SK-N-SH (cell line): ENCODE measurements around the gene AP1S1. TPM values are rescaled to one million over a fixed set of nuclear protein-coding genes. Genes with fewer than 3 reads are reported as not detected.

Source experiments
- CTCF ChIA-PET: fragments of 300-600, 350-600 bp; formaldehyde crosslinking; extraction: SDS; loops from one replicate; lab custom pipeline; 2021; lab: Yijun Ruan, JAX
- POLR2A ChIA-PET: fragments of 350-600 bp; sonication (Branson Sonifier 250); formaldehyde crosslinking; extraction: SDS; loops from one replicate; lab custom pipeline; 2020; ENCODE audit warnings: antibody characterized with exemption, inconsistent platforms; lab: Yijun Ruan, JAX
- DNase-seq: peaks from one replicate; pipeline ENCODE4 v3.0.0; 2012
- H2AFZ ChIP-seq: fragments of 200-600 bp; sonication (generic); 2 replicates; pipeline ENCODE4 v1.8.1; 2016; ENCODE audit warnings: antibody characterized with exemption, mild to moderate bottlenecking, low read depth
- H3F3A ChIP-seq: fragments of 200-600 bp; sonication (generic); replicated peaks from 2 replicates; pipeline ENCODE3; 2016; ENCODE audit warnings: antibody characterized with exemption, mild to moderate bottlenecking; ENCODE audit not compliant: insufficient read depth
- H3K27ac ChIP-seq, 2 experiments: fragments of 200-500 bp in 1 of 2; fragments of 200-600 bp in 1 of 2; sonication (Bioruptor generic) in 1 of 2; sonication (generic), shearing (Covaris generic) in 1 of 2; 2 replicates each; pipeline versions ENCODE4 v1.5.1 to v1.6.1; 2014 to 2016; ENCODE audit warnings: low read depth in 2 of 2, inconsistent platforms in 1 of 2, low read length in 1 of 2, mild to moderate bottlenecking in 1 of 2, mixed read lengths in 1 of 2
- H3K27me3 ChIP-seq: fragments of 200-600 bp; sonication (generic), shearing (Covaris generic); 2 replicates; pipeline ENCODE4 v1.6.1; 2016; ENCODE audit warnings: mixed run types; ENCODE audit not compliant: insufficient read depth
- H3K36me3 ChIP-seq, 2 experiments: fragments of 200-500 bp in 1 of 2; fragments of 200-600 bp in 1 of 2; sonication (Bioruptor generic) in 1 of 2; sonication (generic) in 1 of 2; replicated peaks in 1 of 2; 2 replicates each; pipeline versions ENCODE3 to v1.5.1; 2014 to 2016; ENCODE audit warnings: low read length in 1 of 2, mild to moderate bottlenecking in 1 of 2; ENCODE audit not compliant: insufficient read depth in 2 of 2, control insufficient read depth in 1 of 2
- H3K4me1 ChIP-seq, 2 experiments: fragments of 200-500 bp in 1 of 2; fragments of 200-600 bp in 1 of 2; sonication (Bioruptor generic) in 1 of 2; sonication (generic), shearing (Covaris generic) in 1 of 2; 2 replicates each; pipeline versions ENCODE4 v1.5.1 to v1.6.1; 2014 to 2016; ENCODE audit warnings: low read depth in 1 of 2, low read length in 1 of 2, mixed run types in 1 of 2; ENCODE audit not compliant: insufficient read depth in 2 of 2, control insufficient read depth in 1 of 2
- H3K4me2 ChIP-seq: fragments of 200-600 bp; sonication (generic), shearing (Covaris generic); 2 replicates; pipeline ENCODE4 v1.6.1; 2017; ENCODE audit warnings: mixed run types
- H3K4me3 ChIP-seq, 2 experiments: fragments of 200-500 bp in 1 of 2; fragments of 200-600 bp in 1 of 2; sonication (Bioruptor generic) in 1 of 2; sonication (generic), shearing (Covaris generic) in 1 of 2; 2 replicates each; pipeline versions ENCODE4 v1.5.1 to v1.8.1; 2014 to 2016; ENCODE audit warnings: low read depth in 2 of 2, inconsistent platforms in 1 of 2, low read length in 1 of 2, mild to moderate bottlenecking in 1 of 2, mixed read lengths in 1 of 2, moderate library complexity in 1 of 2
- H3K79me2 ChIP-seq: fragments of 200-600 bp; sonication (generic); 2 replicates; pipeline ENCODE4 v1.8.1; 2017; ENCODE audit warnings: mild to moderate bottlenecking; ENCODE audit not compliant: insufficient read depth
- H3K9ac ChIP-seq: fragments of 200-600 bp; sonication (generic); 2 replicates; pipeline ENCODE4 v1.6.1; 2017; ENCODE audit warnings: mixed run types
- H3K9me2 ChIP-seq: fragments of 200-600 bp; sonication (generic); 2 replicates; pipeline ENCODE4 v1.6.1; 2017; ENCODE audit warnings: mixed run types
- H3K9me3 ChIP-seq: fragments of 200-600 bp; sonication (generic); 2 replicates; pipeline ENCODE4 v1.6.1; 2017; ENCODE audit warnings: mixed run types, mild to moderate bottlenecking, moderate library complexity
- H4K20me1 ChIP-seq: fragments of 200-600 bp; sonication (generic); 2 replicates; pipeline ENCODE4 v1.6.1; 2017; ENCODE audit warnings: mild to moderate bottlenecking, mixed run types; ENCODE audit not compliant: insufficient read depth
- CHD2 ChIP-seq: fragments of 150-350 bp; IDR thresholded peaks from 2 replicates; pipeline ENCODE4 v1.6.1; 2018; ENCODE audit warnings: low read length; ENCODE audit not compliant: partially characterized antibody
- FOXM1 ChIP-seq: IDR thresholded peaks from 2 replicates; pipeline ENCODE4 v1.4.0; 2012; ENCODE audit warnings: low read depth, mild to moderate bottlenecking
- GATA2 ChIP-seq: sonication (generic); formaldehyde crosslinking; IDR thresholded peaks from 2 replicates; pipeline ENCODE4 v1.5.0; 2020; ENCODE audit warnings: mild to moderate bottlenecking, missing genetic modification reagents
- JUND ChIP-seq: IDR thresholded peaks from 2 replicates; pipeline ENCODE4 v1.4.0; 2012
- MEF2A ChIP-seq: IDR thresholded peaks from 2 replicates; pipeline ENCODE4 v1.4.0; 2012; ENCODE audit warnings: low read depth, borderline replicate concordance
- MXI1 ChIP-seq: IDR thresholded peaks from 2 replicates; pipeline ENCODE4 v1.6.1; 2012; ENCODE audit warnings: mild to moderate bottlenecking, low read depth, low read length, improper control_type of control experiment
- POLR2AphosphoS5 ChIP-seq: IDR thresholded peaks from 2 replicates; pipeline ENCODE4 v1.6.1; 2012; ENCODE audit warnings: low read depth, low read length
- RAD21 ChIP-seq: IDR thresholded peaks from 2 replicates; pipeline ENCODE4 v1.6.1; 2012; ENCODE audit warnings: mild to moderate bottlenecking, low read length
- RXRA ChIP-seq: IDR thresholded peaks from 2 replicates; pipeline ENCODE4 v1.4.0; 2012; ENCODE audit warnings: low read depth, mild to moderate bottlenecking, borderline replicate concordance
- SMC3 ChIP-seq: IDR thresholded peaks from 2 replicates; pipeline ENCODE4 v1.6.1; 2012; ENCODE audit warnings: low read depth, low read length, improper control_type of control experiment
- TCF12 ChIP-seq: IDR thresholded peaks from 2 replicates; pipeline ENCODE4 v1.4.0; 2012
- TEAD4 ChIP-seq: IDR thresholded peaks from 2 replicates; pipeline ENCODE4 v1.4.0; 2012; ENCODE audit warnings: mild to moderate bottlenecking, borderline replicate concordance; ENCODE audit not compliant: insufficient read depth
- YY1 ChIP-seq: IDR thresholded peaks from 2 replicates; pipeline ENCODE4 v1.4.0; 2012; ENCODE audit warnings: low read depth, mild to moderate bottlenecking
- WGBS: methylation state at CpG from one replicate; pipeline ENCODE4 v1.1.6; 2017; ENCODE audit warnings: low lambda C conversion rate; 5-methylcytosine and 5-hydroxymethylcytosine counted together
- polyA plus RNA-seq, 3 experiments: library from polyadenylated mRNA; depleted of rRNA; stranded (reverse); fragments of >200 nt; gene quantifications; 2 replicates each; pipeline ENCODE4 v1.2.3, GENCODE V29; 2012
- TF ChIP-seq, protein P1 (sequence below): fragments of 150-350 bp; IDR thresholded peaks from 2 replicates; pipeline ENCODE4 v1.6.1; 2016; ENCODE audit warnings: mild to moderate bottlenecking, low read depth, low read length
- TF ChIP-seq, protein P2 (sequence below): IDR thresholded peaks from 2 replicates; pipeline ENCODE4 v1.6.1; 2012; ENCODE audit warnings: mild to moderate bottlenecking, low read depth, low read length, moderate library complexity
- TF ChIP-seq, protein P3 (sequence below): IDR thresholded peaks from 2 replicates; pipeline ENCODE4 v1.4.0; 2012; ENCODE audit warnings: low read depth
- TF ChIP-seq, protein P4 (sequence below): IDR thresholded peaks from 2 replicates; pipeline ENCODE4 v1.4.0; 2012; ENCODE audit warnings: low read depth, borderline replicate concordance
- TF ChIP-seq, protein P5 (sequence below): IDR thresholded peaks from 2 replicates; pipeline ENCODE4; 2012

Gene AP1S1
- polyA plus RNA-seq, 1 of the 3 experiments (the other 2 are of a cell fraction): 616 TPM

DNA sequence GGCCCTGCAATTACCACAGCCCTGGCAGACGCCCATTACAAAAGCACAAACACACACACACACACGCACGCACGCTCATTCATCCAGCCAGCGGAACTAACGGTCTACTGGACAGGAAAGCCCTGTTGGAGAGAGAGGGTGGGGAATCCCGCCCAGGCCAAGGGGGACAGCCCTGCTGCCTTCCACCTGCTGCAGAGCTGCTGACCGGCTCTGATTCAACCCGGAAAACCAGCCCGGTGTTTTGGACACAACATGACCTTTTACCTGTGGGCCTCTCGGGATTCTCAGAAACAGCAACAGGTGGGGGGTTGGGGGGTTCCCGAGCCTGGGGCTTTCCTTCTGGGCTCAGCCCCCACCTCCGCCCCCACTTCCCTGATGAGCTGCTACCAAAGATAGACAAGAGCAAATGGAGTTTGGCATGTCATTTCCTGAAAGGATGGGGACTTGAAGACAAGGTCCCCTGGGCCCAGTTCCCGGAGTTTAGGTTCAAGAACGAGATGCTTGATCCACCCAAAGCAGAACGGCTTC lies 45.9 kb upstream of the AP1S1 start:
- H3K9ac ChIP-seq: peak overlapping the region; percentile 19; the same call in 1 of the 2 replicates
- peak overlapping the region; percentile 24; the same call in 1 of the 2 replicates for H3K4me2 ChIP-seq
- H3K9me2 ChIP-seq: no peaks in the 10 kb centered on the region
- H3F3A ChIP-seq: peaks cover 10% of the 10 kb centered on the region
- H3K27me3 ChIP-seq: no peaks in the 10 kb centered on the region
- peaks cover 36% of the 10 kb centered on the region; the same call in 1 of the 2 replicates for H3K79me2 ChIP-seq
- no peaks in the 10 kb centered on the region for H4K20me1 ChIP-seq
- peak overlapping the region in 1 of 2 experiments; percentile 47; a peak in 2 of 4 replicates for H3K27ac ChIP-seq
- H3K4me1 ChIP-seq: peaks cover 6 to 26% of the 10 kb centered on the region in 2 experiments; a peak in 3 of 4 replicates
- TF ChIP-seq CHD2 (no peak), JUND (no peak)
- TF ChIP-seq, protein P1, sequence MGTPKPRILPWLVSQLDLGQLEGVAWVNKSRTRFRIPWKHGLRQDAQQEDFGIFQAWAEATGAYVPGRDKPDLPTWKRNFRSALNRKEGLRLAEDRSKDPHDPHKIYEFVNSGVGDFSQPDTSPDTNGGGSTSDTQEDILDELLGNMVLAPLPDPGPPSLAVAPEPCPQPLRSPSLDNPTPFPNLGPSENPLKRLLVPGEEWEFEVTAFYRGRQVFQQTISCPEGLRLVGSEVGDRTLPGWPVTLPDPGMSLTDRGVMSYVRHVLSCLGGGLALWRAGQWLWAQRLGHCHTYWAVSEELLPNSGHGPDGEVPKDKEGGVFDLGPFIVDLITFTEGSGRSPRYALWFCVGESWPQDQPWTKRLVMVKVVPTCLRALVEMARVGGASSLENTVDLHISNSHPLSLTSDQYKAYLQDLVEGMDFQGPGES: no peak
- CTCF ChIA-PET: interaction anchor here (0.6 to 8.0 kb wide), 7 partner anchors 13 to 351 kb away, joined by 3 to 43 read pairs (median 4); no protein-coding TSS in a partner anchor
- POLR2A ChIA-PET: no interaction called here
- H3K4me3 ChIP-seq: no peak overlapping the region
- DNase-seq: no peak
- 85% methylated on average over 14 of the region's 16 CpGs for WGBS
- H2AFZ ChIP-seq: no peak overlapping the region
- H3K36me3 ChIP-seq: no peaks in the 10 kb centered on the region
- H3K9me3 ChIP-seq: no peaks in the 10 kb centered on the region

DNA sequence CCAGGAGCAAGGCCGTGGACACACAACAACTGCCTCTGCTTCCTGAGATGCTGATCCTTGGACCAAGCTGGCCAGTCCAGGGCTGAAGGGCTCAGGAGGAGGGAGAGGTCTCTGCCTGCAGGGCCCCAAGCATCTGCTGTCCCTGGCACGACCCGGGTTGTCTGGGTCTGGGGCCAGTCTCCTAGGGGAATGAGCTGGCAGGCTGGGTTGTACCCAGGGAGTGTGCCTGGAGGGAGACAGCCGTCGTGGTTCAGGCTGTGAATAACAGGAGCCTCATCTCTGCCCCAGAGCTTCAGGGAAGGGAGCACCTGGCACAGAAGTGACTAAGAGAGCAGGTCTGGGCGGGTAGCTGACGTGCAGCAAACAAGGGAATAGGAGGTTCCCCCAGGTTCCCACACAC lies 45.3 kb upstream of the AP1S1 start:
- Histone ChIP-seq H3K27ac (peak overlapping the region in 1 of 2 experiments; percentile 47; a peak in 2 of 4 replicates), H3F3A (peaks cover 10% of the 10 kb centered on the region), H3K4me3 (no peak overlapping the region), H3K9ac (peak overlapping the region; percentile 19; the same call in 1 of the 2 replicates), H3K36me3 (no peaks in the 10 kb centered on the region), H2AFZ (0 out of 2 replicates have a peak overlapping the region, but pooled peaks have one; percentile 17), H3K4me2 (peak overlapping the region; percentile 24; the same call in 1 of the 2 replicates), H3K9me3 (no peaks in the 10 kb centered on the region), H3K79me2 (peaks cover 32% of the 10 kb centered on the region; the same call in 1 of the 2 replicates), H3K4me1 (peaks cover 6 to 25% of the 10 kb centered on the region in 2 experiments; a peak in 3 of 4 replicates), H3K27me3 (no peaks in the 10 kb centered on the region), H3K9me2 (no peaks in the 10 kb centered on the region), H4K20me1 (no peaks in the 10 kb centered on the region)
- ChIA-PET POLR2A (no interaction called here), CTCF (interaction anchor here (0.6 to 8.0 kb wide), 9 partner anchors 13 to 351 kb away, joined by 3 to 43 read pairs (median 4); partner anchors contain the start of gene SERPINE1)
- WGBS: 19% methylated on average over 6 of the region's 7 CpGs
- DNase-seq: peak; percentile 44
- peak; percentile 25; the same call in 1 of the 2 replicates for TF ChIP-seq RXRA
- TF ChIP-seq, protein P2, sequence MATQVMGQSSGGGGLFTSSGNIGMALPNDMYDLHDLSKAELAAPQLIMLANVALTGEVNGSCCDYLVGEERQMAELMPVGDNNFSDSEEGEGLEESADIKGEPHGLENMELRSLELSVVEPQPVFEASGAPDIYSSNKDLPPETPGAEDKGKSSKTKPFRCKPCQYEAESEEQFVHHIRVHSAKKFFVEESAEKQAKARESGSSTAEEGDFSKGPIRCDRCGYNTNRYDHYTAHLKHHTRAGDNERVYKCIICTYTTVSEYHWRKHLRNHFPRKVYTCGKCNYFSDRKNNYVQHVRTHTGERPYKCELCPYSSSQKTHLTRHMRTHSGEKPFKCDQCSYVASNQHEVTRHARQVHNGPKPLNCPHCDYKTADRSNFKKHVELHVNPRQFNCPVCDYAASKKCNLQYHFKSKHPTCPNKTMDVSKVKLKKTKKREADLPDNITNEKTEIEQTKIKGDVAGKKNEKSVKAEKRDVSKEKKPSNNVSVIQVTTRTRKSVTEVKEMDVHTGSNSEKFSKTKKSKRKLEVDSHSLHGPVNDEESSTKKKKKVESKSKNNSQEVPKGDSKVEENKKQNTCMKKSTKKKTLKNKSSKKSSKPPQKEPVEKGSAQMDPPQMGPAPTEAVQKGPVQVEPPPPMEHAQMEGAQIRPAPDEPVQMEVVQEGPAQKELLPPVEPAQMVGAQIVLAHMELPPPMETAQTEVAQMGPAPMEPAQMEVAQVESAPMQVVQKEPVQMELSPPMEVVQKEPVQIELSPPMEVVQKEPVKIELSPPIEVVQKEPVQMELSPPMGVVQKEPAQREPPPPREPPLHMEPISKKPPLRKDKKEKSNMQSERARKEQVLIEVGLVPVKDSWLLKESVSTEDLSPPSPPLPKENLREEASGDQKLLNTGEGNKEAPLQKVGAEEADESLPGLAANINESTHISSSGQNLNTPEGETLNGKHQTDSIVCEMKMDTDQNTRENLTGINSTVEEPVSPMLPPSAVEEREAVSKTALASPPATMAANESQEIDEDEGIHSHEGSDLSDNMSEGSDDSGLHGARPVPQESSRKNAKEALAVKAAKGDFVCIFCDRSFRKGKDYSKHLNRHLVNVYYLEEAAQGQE: no peak
- no peak for TF ChIP-seq RAD21
- no peak for TF ChIP-seq YY1
- peak; percentile 43; the same call in 1 of the 2 replicates for TF ChIP-seq TCF12
- TF ChIP-seq, protein P3, sequence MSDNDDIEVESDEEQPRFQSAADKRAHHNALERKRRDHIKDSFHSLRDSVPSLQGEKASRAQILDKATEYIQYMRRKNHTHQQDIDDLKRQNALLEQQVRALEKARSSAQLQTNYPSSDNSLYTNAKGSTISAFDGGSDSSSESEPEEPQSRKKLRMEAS: 0 out of 2 replicates have a peak, but pooled peaks have one; percentile 23
- TF ChIP-seq, protein P4, sequence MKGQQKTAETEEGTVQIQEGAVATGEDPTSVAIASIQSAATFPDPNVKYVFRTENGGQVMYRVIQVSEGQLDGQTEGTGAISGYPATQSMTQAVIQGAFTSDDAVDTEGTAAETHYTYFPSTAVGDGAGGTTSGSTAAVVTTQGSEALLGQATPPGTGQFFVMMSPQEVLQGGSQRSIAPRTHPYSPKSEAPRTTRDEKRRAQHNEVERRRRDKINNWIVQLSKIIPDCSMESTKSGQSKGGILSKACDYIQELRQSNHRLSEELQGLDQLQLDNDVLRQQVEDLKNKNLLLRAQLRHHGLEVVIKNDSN: no peak
- TF ChIP-seq MEF2A: no peak
- no peak for TF ChIP-seq POLR2AphosphoS5
- TF ChIP-seq, protein P1: no peak
- TF ChIP-seq TEAD4: no peak
- TF ChIP-seq, protein P5, sequence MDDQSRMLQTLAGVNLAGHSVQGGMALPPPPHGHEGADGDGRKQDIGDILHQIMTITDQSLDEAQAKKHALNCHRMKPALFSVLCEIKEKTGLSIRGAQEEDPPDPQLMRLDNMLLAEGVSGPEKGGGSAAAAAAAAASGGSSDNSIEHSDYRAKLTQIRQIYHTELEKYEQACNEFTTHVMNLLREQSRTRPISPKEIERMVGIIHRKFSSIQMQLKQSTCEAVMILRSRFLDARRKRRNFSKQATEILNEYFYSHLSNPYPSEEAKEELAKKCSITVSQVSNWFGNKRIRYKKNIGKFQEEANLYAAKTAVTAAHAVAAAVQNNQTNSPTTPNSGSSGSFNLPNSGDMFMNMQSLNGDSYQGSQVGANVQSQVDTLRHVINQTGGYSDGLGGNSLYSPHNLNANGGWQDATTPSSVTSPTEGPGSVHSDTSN: 0 out of 2 replicates have a peak, but pooled peaks have one; percentile 17
- no peak for TF ChIP-seq FOXM1
- TF ChIP-seq MXI1: no peak
- no peak for TF ChIP-seq CHD2
- TF ChIP-seq SMC3: no peak
- TF ChIP-seq GATA2 (CRISPR knock-in tag): no peak
